ENCODE results near the gene TRIO. TPM values are rescaled to one million over a fixed set of nuclear protein-coding genes. Genes with fewer than 3 reads are reported as not detected.

TRIO gene
- total and polyA plus RNA-seq, 2 of the 8 experiments (the other 6 are each of a cell fraction or from before 2014, with no cell fraction given) = 35.1 to 69.1 TPM

DNA sequence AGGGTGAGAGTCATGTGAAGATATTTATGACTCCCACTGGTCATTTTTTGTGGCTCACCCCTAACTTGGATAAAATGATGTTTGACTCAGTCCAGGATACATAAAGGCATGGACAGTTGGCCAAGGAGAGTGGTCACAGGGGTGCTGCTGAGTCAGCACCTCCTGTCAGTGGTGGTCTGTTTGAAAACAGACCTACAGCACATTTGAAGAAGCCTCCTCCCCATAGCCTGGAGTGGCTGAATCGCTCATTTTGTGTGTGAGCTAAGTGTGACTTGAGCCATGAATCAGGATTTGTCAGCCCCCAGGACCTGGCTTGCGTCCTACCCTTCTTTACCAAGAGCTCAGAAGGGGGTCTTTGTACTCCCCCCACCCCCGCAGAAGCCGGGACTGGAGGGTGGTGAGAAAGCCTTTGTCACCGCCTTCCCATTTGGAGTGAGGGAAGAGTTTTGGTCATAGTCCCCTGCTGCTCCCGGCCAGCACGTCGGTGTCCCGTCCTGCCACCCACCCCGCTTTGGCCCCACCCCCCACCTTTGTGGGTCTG lies 35.6 kb downstream of the TRIO start:
- H3K79me2 ChIP-seq (ENCODE audit: control insufficient read depth in 1 of 2, insufficient read depth in 2 of 2, low read length in 2 of 2) = peaks cover 5 to 96% of the 10 kb centered on the region in 2 experiments; a peak in 3 of 4 replicates
- no peak overlapping the region for H2BK5ac ChIP-seq (ENCODE audit: low read depth, low read length)
- no peak overlapping the region for H4K91ac ChIP-seq (replicated peaks; ENCODE audit: insufficient read length, low read length)
- no peak overlapping the region for H2BK15ac ChIP-seq (ENCODE audit: low read length)
- no peak overlapping the region for H3K9ac ChIP-seq (replicated peaks in 1 of 4; ENCODE audit: extremely low read depth in 1 of 4, low read depth in 3 of 4, low read length in 3 of 4)
- peak overlapping the region; percentile 38 to 55; a peak in 3 of 4 replicates for H3K4me2 ChIP-seq (ENCODE audit: insufficient read depth in 1 of 2, low read depth in 2 of 2, low read length in 2 of 2)
- FAIRE-seq = no peak
- H4K20me1 ChIP-seq (replicated peaks in 1 of 2; ENCODE audit: control insufficient read depth in 1 of 2, insufficient read depth in 2 of 2, low read length in 2 of 2) = peaks cover 40 to 43% of the 10 kb centered on the region in 2 experiments
- DNase-seq (ENCODE audit: low read depth in 1 of 2, low spot score in 2 of 2) = peak; percentile 31 to 56
- no peak overlapping the region for H3K56ac ChIP-seq (replicated peaks; ENCODE audit: insufficient read length, low read depth, low read length)
- peaks cover 14% of the 10 kb centered on the region for H3K79me1 ChIP-seq (ENCODE audit: low read depth, low read length)
- H3K4me3 ChIP-seq (ENCODE audit: extremely low read depth in 1 of 4, insufficient read depth in 2 of 4, low read depth in 3 of 4, low read length in 4 of 4) = peak overlapping the region in 2 of 4 experiments; percentile 5 to 33; a peak in 2 of 8 replicates
- no peaks in the 10 kb centered on the region for H3K23me2 ChIP-seq (ENCODE audit: low read depth, low read length)
- H2AFZ ChIP-seq (ENCODE audit: low read length) = no peak overlapping the region
- no peak overlapping the region; the same call in 1 of the 2 replicates for H2BK20ac ChIP-seq (ENCODE audit: low read length)
- no peak overlapping the region for H2BK120ac ChIP-seq (replicated peaks; ENCODE audit: low read depth, low read length)
- H3K9me3 ChIP-seq (ENCODE audit: insufficient read depth in 2 of 2, low read depth in 1 of 2, low read length in 1 of 2) = no peaks in the 10 kb centered on the region
- no peak overlapping the region for H4K8ac ChIP-seq (ENCODE audit: extremely low read depth, insufficient read depth, low read length)
- no peak overlapping the region for H3K23ac ChIP-seq (ENCODE audit: insufficient read length)
- H2BK12ac ChIP-seq (ENCODE audit: low read depth, low read length) = no peak overlapping the region
- no peak overlapping the region for H2AK5ac ChIP-seq (ENCODE audit: low read depth, low read length)
- ChIA-PET POLR2A (ENCODE audit: partially characterized antibody) (interaction anchor here (1.1 kb wide), 1 partner anchor 27 kb away, joined by 3 read pairs; no protein-coding TSS in a partner anchor), CTCF (ENCODE audit: partially characterized antibody) (interaction anchor here (0.6 to 1.2 kb wide), 3 partner anchors 22 to 481 kb away, joined by 3 to 4 read pairs (median 4); no protein-coding TSS in a partner anchor)
- no peaks in the 10 kb centered on the region for H3K36me3 ChIP-seq (ENCODE audit: control insufficient read depth in 2 of 4, insufficient read depth in 4 of 4, low read length in 3 of 4)
- 9% methylated on average over 10 of the region's 10 CpGs; no CpG with 5 or more reads in 1 of the 2 experiments for WGBS, 2 experiments (ENCODE audit: extremely low coverage in 1 of 2, insufficient coverage in 1 of 2, insufficient read length in 1 of 2, insufficient replicate concordance in 2 of 2, low coverage in 1 of 2, low lambda C conversion rate in 2 of 2, missing lambda C conversion rate in 1 of 2)
- H4K5ac ChIP-seq (ENCODE audit: insufficient read length, low read depth, low read length) = no peak overlapping the region
- no peak overlapping the region for H3K18ac ChIP-seq (ENCODE audit: extremely low read depth, low read length)
- peaks cover 19 to 29% (median 25%) of the 10 kb centered on the region in 4 experiments for H3K4me1 ChIP-seq (replicated peaks in 1 of 4; ENCODE audit: control insufficient read depth in 3 of 4, insufficient read depth in 4 of 4, low read length in 3 of 4)
- no peaks in the 10 kb centered on the region for H3K27me3 ChIP-seq (replicated peaks in 1 of 4; ENCODE audit: control insufficient read depth in 3 of 4, extremely low read depth in 1 of 4, insufficient read depth in 3 of 4, low read length in 3 of 4)
- no peak overlapping the region for H3K14ac ChIP-seq (ENCODE audit: insufficient read length)
- no peak overlapping the region for H3K27ac ChIP-seq (ENCODE audit: low read depth, low read length)
- H3K4ac ChIP-seq (replicated peaks; ENCODE audit: insufficient read length, low read depth, low read length) = no peak overlapping the region
- TF ChIP-seq JUND (IDR thresholded peaks at IDR 0.05; ENCODE audit: low read length) (no peak), ASH2L (IDR thresholded peaks at IDR 0.05; ENCODE audit: low read length) (no peak), HDAC2 (IDR thresholded peaks at IDR 0.05; ENCODE audit: borderline replicate concordance in 1 of 2, low read depth in 2 of 2, low read length in 2 of 2) (no peak), TEAD4 (IDR thresholded peaks at IDR 0.05; ENCODE audit: low read depth, low read length) (no peak), SUZ12 (IDR thresholded peaks at IDR 0.05; ENCODE audit: low read length) (no peak), EGR1 (IDR thresholded peaks at IDR 0.05; ENCODE audit: borderline replicate concordance, low read depth, low read length) (peak; percentile 84; the same call in 1 of the 2 replicates), CREB1 (IDR thresholded peaks at IDR 0.05) (no peak), MAFK (IDR thresholded peaks at IDR 0.05; ENCODE audit: low read depth, low read length) (peak; percentile 93), GABPA (IDR thresholded peaks at IDR 0.05; ENCODE audit: borderline replicate concordance, insufficient read depth, low read length) (no peak), TCF12 (IDR thresholded peaks at IDR 0.05; ENCODE audit: low read depth, low read length) (no peak), SAP30 (IDR thresholded peaks at IDR 0.05; ENCODE audit: insufficient read depth, insufficient replicate concordance, low read length) (no peak), CBX5 (IDR thresholded peaks at IDR 0.05; ENCODE audit: low read depth, low read length) (no peak), POLR2A (IDR thresholded peaks at IDR 0.05; ENCODE audit: control extremely low read depth in 1 of 2, low read depth in 2 of 2, low read length in 2 of 2) (no peak), KDM5A (IDR thresholded peaks at IDR 0.05; ENCODE audit: low read length) (no peak)
